Naive thymus-derived CD8-positive, alpha-beta T cell (primary cell): ENCODE data around the gene MORC4. TPM values are rescaled to one million over a fixed set of nuclear protein-coding genes. Genes with fewer than 3 reads are reported as not detected.

Experiments
- ATAC-seq, 2 donors: fragments of 150-1000 bp; cut with Tn5 transposase in 1 of 2; sonication (Bioruptor Pico), chemical (Tn5 transposase) in 1 of 2; 1 replicate in 1 of 2; 2 replicates in 1 of 2; pipeline ENCODE4 v1.10.0; 2021; ENCODE audit warnings: mild to moderate bottlenecking in 2 of 2, moderate library complexity in 2 of 2
- POLR2A ChIA-PET: fragments of 350-600 bp; sonication (Branson Sonifier 250); formaldehyde crosslinking; loops from one replicate; lab custom pipeline; 2021; ENCODE audit warnings: antibody characterized with exemption; lab: Charles Lee
- DNase-seq, 10 donors: peaks; one replicate each; pipeline versions ENCODE4 v3.0.0 to v3.0.0-alpha.2; 2020 to 2022
- H3K27ac Mint-ChIP-seq, 10 donors: one replicate each; pipeline ENCODE4 v1.8.0; 2020 to 2022; ENCODE audit warnings: mild to moderate bottlenecking in 10 of 10, mixed read lengths in 10 of 10, moderate library complexity in 4 of 10, inconsistent platforms in 1 of 10
- H3K27me3 Mint-ChIP-seq, 5 donors: one replicate each; pipeline ENCODE4 v1.8.0; 2021 to 2022; ENCODE audit warnings: mixed read lengths in 5 of 5
- H3K36me3 Mint-ChIP-seq, 3 donors: one replicate each; pipeline ENCODE4 v1.8.0; 2020 to 2022; ENCODE audit warnings: mixed read lengths in 3 of 3, mild to moderate bottlenecking in 2 of 3, inconsistent platforms in 1 of 3
- H3K4me1 Mint-ChIP-seq, 4 donors: one replicate each; pipeline ENCODE4 v1.8.0; 2021 to 2022; ENCODE audit warnings: mixed read lengths in 4 of 4
- H3K4me3 Mint-ChIP-seq, 10 donors: one replicate each; pipeline ENCODE4 v1.8.0; 2020 to 2022; ENCODE audit warnings: mild to moderate bottlenecking in 10 of 10, mixed read lengths in 10 of 10, moderate library complexity in 6 of 10, inconsistent platforms in 1 of 10
- H3K9me3 Mint-ChIP-seq, 9 donors: one replicate each; pipeline ENCODE4 v1.8.0; 2020 to 2022; ENCODE audit warnings: mixed read lengths in 9 of 9, mild to moderate bottlenecking in 3 of 9, inconsistent platforms in 1 of 9, moderate library complexity in 1 of 9
- polyA plus RNA-seq, 3 donors: library from polyadenylated mRNA; unstranded; fragments of 300-500 nt; fragmentation: Illumina TruSeq; gene quantifications; one replicate each; pipeline ENCODE4 v1.2.3, GENCODE V29; 2021
- total RNA-seq, 8 experiments: library from RNA in 2 of 8; stranded (reverse) in 2 of 8; gene quantifications; one replicate each; pipeline ENCODE4 v1.2.3 and lab custom pipeline; 2021 to 2026

Gene MORC4
- total and polyA plus RNA-seq, 5 experiments from 2014 or later: 2.6 to 10.6 (median 4.2) TPM

DNA sequence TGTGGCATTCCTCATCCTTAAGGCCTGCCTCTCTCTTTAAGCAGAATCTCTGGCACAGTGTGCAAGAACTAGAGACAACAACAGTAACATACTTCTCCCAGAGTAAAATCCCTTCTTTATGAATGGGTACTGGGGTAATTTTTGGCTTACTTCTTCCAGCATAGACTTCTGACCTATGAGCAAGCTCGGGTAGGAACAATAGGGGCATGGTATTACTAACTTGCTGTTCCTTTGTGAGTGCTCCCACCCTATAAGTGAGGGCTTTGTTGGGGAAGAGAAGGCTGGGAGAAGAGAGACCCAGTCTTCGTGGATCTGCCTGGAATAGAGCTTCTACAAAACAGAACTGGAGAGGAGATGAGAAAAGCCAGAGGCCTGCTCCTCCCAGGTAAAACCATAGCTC, 49.6 kb downstream of the MORC4 start:
- no peak overlapping the region for H3K4me3 Mint-ChIP-seq
- no peaks in the 10 kb centered on the region for H3K4me1 Mint-ChIP-seq
- H3K27me3 Mint-ChIP-seq: no peaks in the 10 kb centered on the region
- ATAC-seq (no peak), DNase-seq (no peak)
- no peak overlapping the region for H3K27ac Mint-ChIP-seq
- H3K36me3 Mint-ChIP-seq: peaks cover 0 to 24% (median 0%) of the 10 kb centered on the region in 3 donors
- no peaks in the 10 kb centered on the region for H3K9me3 Mint-ChIP-seq
- POLR2A ChIA-PET: no interaction called here

- DNase-seq: no peak
Observed at GRCh38 chrX:106949366-106949765, 50.6 kb downstream of the MORC4 start.

GRCh38 chrX:106948641-106949040, 51.4 kb downstream of the MORC4 start:
- DNase-seq (no peak), ATAC-seq (no peak)
- no peaks in the 10 kb centered on the region for H3K4me1 Mint-ChIP-seq
- POLR2A ChIA-PET: no interaction called here
- H3K36me3 Mint-ChIP-seq: peaks cover 0 to 13% (median 0%) of the 10 kb centered on the region in 3 donors
- no peak overlapping the region for H3K4me3 Mint-ChIP-seq
- no peak overlapping the region for H3K27ac Mint-ChIP-seq
- H3K27me3 Mint-ChIP-seq: no peaks in the 10 kb centered on the region
- H3K9me3 Mint-ChIP-seq: no peaks in the 10 kb centered on the region

More at GRCh38 chrX:106949366-106949765, 50.6 kb downstream of the MORC4 start:
- Mint-ChIP-seq H3K4me3 (no peak overlapping the region), H3K4me1 (no peaks in the 10 kb centered on the region), H3K27ac (no peak overlapping the region), H3K27me3 (no peaks in the 10 kb centered on the region), H3K36me3 (peaks cover 0 to 15% (median 0%) of the 10 kb centered on the region in 3 donors), H3K9me3 (no peaks in the 10 kb centered on the region)
- ATAC-seq: no peak
- POLR2A ChIA-PET: no interaction called here

DNA sequence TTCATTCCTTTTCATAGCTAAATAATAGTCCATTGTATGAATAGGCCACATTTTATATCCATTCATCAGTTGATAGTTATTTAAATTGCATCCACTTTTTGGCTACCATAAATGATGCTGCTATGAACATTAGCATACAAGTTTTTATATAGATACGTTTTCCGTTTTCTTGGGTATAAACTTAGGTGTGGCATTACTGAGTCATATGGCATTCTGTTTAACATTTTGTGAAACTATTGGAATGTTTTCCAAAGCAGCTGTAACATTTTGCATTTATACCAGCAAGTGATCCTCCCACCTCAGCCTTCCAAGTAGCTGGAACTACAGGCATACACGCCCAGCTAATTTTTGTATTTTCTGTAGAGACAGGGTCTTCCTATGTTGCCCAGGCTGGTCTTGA, 53.5 kb downstream of the MORC4 start:
- H3K9me3 Mint-ChIP-seq: no peaks in the 10 kb centered on the region
- no peak overlapping the region for H3K27ac Mint-ChIP-seq
- ATAC-seq: no peak
- H3K27me3 Mint-ChIP-seq: no peaks in the 10 kb centered on the region
- H3K4me3 Mint-ChIP-seq: no peak overlapping the region
- H3K36me3 Mint-ChIP-seq: peaks cover 5 to 20% (median 13%) of the 10 kb centered on the region in 3 donors
- POLR2A ChIA-PET: no interaction called here
- H3K4me1 Mint-ChIP-seq: no peaks in the 10 kb centered on the region
- DNase-seq: no peak

GRCh38 chrX:106940068-106940467, 59.9 kb downstream of the MORC4 start:
- H3K4me3 Mint-ChIP-seq: no peak overlapping the region

DNA sequence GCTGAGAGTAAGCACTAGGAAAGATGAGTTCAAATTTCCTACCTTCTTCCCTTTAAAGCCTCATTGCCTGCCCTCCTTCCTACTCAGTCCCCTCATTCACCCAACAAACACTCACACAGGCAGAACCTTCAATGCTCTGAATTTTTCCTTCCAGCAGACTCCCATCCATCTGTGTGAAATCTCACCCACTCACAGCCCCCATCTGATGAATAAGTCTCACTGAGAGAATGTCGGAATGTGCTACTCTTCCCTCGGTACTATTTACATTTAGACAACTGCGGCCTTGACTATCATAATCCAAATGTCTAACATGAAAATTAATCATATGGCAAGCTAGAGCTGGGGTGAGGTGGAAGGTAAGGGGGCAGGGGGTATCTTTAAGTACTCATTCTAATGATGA, 60.4 kb downstream of the MORC4 start:
- H3K27ac Mint-ChIP-seq: no peak overlapping the region
- no peaks in the 10 kb centered on the region for H3K9me3 Mint-ChIP-seq
- H3K36me3 Mint-ChIP-seq: peaks cover 5 to 21% (median 15%) of the 10 kb centered on the region in 3 donors
- no peaks in the 10 kb centered on the region for H3K27me3 Mint-ChIP-seq
- ATAC-seq (no peak), DNase-seq (no peak)
- H3K4me3 Mint-ChIP-seq: no peak overlapping the region
- POLR2A ChIA-PET: interaction anchor here (0.8 kb wide), 1 partner anchor 718 kb away, joined by 3 read pairs; no protein-coding TSS in a partner anchor
- no peaks in the 10 kb centered on the region for H3K4me1 Mint-ChIP-seq

More at GRCh38 chrX:106940068-106940467, 59.9 kb downstream of the MORC4 start:
- H3K27me3 Mint-ChIP-seq: no peaks in the 10 kb centered on the region
- H3K9me3 Mint-ChIP-seq: no peaks in the 10 kb centered on the region
- no peaks in the 10 kb centered on the region for H3K4me1 Mint-ChIP-seq
- DNase-seq (no peak), ATAC-seq (no peak)
- peaks cover 5 to 21% (median 15%) of the 10 kb centered on the region in 3 donors for H3K36me3 Mint-ChIP-seq
- POLR2A ChIA-PET: interaction anchor here (0.8 kb wide), 1 partner anchor 717 kb away, joined by 3 read pairs; no protein-coding TSS in a partner anchor
- H3K27ac Mint-ChIP-seq: no peak overlapping the region

- Mint-ChIP-seq H3K27me3 (no peaks in the 10 kb centered on the region), H3K4me3 (no peak overlapping the region), H3K36me3 (peaks cover 0 to 6% (median 2%) of the 10 kb centered on the region in 3 donors), H3K4me1 (peaks cover 0 to 7% (median 0%) of the 10 kb centered on the region in 4 donors), H3K27ac (no peak overlapping the region), H3K9me3 (no peaks in the 10 kb centered on the region)
- no peak for DNase-seq
- no peak for ATAC-seq
- POLR2A ChIA-PET: no interaction called here
Observed at GRCh38 chrX:106936246-106936645, 63.8 kb downstream of the MORC4 start.

GRCh38 chrX:106935175-106935574, 64.8 kb downstream of the MORC4 start:
- DNase-seq (no peak), ATAC-seq (no peak)
- H3K27ac Mint-ChIP-seq: no peak overlapping the region
- POLR2A ChIA-PET: no interaction called here
- H3K4me1 Mint-ChIP-seq: peaks cover 0 to 7% (median 0%) of the 10 kb centered on the region in 4 donors
- no peaks in the 10 kb centered on the region for H3K9me3 Mint-ChIP-seq
- H3K27me3 Mint-ChIP-seq: no peaks in the 10 kb centered on the region
- no peak overlapping the region for H3K4me3 Mint-ChIP-seq
- peaks cover 0 to 2% (median 0%) of the 10 kb centered on the region in 3 donors for H3K36me3 Mint-ChIP-seq

DNA sequence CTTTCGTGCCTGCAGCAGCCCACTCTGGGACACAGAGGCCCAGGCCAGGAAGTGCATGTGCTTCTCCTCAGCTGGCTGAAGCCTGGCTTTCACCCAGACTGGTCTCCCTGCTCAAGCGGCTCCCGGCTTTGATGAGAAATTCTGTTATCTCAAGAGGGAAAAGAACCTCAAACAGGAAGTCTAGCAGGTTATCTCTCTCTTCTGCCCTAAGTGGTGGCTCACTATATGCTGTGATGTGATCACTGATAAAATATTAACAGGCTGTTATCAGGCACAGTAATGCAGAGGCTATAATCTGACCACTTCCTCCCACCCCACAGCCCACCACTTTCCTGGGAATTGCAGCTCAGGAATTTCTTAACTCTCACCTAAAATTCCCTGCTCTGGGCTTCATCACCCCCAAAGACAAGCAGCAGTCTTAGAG, 66.5 kb downstream of the MORC4 start:
- POLR2A ChIA-PET: no interaction called here
- Mint-ChIP-seq H3K4me1 (peaks cover 0 to 7% (median 0%) of the 10 kb centered on the region in 4 donors), H3K4me3 (no peak overlapping the region), H3K27me3 (no peaks in the 10 kb centered on the region), H3K9me3 (no peaks in the 10 kb centered on the region), H3K27ac (peak overlapping the region in 3 of 10 donors; percentile 13 to 67 (median 29)), H3K36me3 (peaks cover 0 to 2% (median 0%) of the 10 kb centered on the region in 3 donors)
- DNase-seq: no peak
- no peak for ATAC-seq

GRCh38 chrX:106932960-106933537, 67.0 kb downstream of the MORC4 start:
- no peak for DNase-seq
- Mint-ChIP-seq H3K27ac (peak overlapping the region in 4 of 10 donors; percentile 18 to 67 (median 36)), H3K4me1 (peaks cover 0 to 7% (median 0%) of the 10 kb centered on the region in 4 donors), H3K27me3 (no peaks in the 10 kb centered on the region), H3K9me3 (no peaks in the 10 kb centered on the region), H3K4me3 (no peak overlapping the region), H3K36me3 (peaks cover 0 to 2% (median 0%) of the 10 kb centered on the region in 3 donors)
- POLR2A ChIA-PET: no interaction called here
- no peak for ATAC-seq

DNA sequence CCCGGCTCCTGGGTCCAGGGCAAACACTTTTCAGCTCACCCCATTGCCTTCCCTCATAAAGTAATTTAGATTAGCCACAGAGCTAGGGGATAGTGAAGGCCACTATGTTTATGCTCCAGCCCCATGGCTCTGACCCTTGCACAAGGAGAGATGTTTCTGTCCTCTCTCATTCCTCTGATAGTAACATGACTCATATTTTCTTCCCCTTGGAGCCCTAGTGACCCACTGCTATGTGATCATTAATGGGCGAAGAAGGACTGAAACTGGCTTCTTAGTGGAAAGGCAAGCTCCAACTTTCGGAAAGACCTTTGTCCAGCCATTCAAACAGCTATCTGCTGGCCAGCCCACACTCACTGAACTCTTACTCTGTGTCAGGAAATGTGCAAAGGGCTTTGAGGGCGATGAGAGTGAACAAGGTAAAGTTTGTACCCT, 67.5 kb downstream of the MORC4 start:
- peak overlapping the region in 2 of 10 donors; percentile 28 to 44 for H3K27ac Mint-ChIP-seq
- peaks cover 0 to 7% (median 0%) of the 10 kb centered on the region in 4 donors for H3K4me1 Mint-ChIP-seq
- no peak for ATAC-seq
- no peak for DNase-seq
- H3K9me3 Mint-ChIP-seq: no peaks in the 10 kb centered on the region
- peaks cover 0 to 2% (median 0%) of the 10 kb centered on the region in 3 donors for H3K36me3 Mint-ChIP-seq
- POLR2A ChIA-PET: no interaction called here
- H3K27me3 Mint-ChIP-seq: no peaks in the 10 kb centered on the region
- H3K4me3 Mint-ChIP-seq: no peak overlapping the region

- DNase-seq (no peak), ATAC-seq (no peak)
- H3K4me1 Mint-ChIP-seq: peaks cover 0 to 7% (median 0%) of the 10 kb centered on the region in 4 donors
- H3K36me3 Mint-ChIP-seq: peaks cover 0 to 2% (median 0%) of the 10 kb centered on the region in 3 donors
- POLR2A ChIA-PET: no interaction called here
- H3K4me3 Mint-ChIP-seq: no peak overlapping the region
- no peaks in the 10 kb centered on the region for H3K9me3 Mint-ChIP-seq
- H3K27ac Mint-ChIP-seq: no peak overlapping the region
- H3K27me3 Mint-ChIP-seq: no peaks in the 10 kb centered on the region
Observed at GRCh38 chrX:106931831-106932491, 68.1 kb downstream of the MORC4 start.

DNA sequence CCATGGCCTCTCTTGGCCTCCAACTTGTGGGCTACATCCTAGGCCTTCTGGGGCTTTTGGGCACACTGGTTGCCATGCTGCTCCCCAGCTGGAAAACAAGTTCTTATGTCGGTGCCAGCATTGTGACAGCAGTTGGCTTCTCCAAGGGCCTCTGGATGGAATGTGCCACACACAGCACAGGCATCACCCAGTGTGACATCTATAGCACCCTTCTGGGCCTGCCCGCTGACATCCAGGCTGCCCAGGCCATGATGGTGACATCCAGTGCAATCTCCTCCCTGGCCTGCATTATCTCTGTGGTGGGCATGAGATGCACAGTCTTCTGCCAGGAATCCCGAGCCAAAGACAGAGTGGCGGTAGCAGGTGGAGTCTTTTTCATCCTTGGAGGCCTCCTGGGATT, 71.8 kb downstream of the MORC4 start:
- H3K4me1 Mint-ChIP-seq: peaks cover 0 to 1% (median 0%) of the 10 kb centered on the region in 4 donors
- H3K9me3 Mint-ChIP-seq: no peaks in the 10 kb centered on the region
- H3K36me3 Mint-ChIP-seq: no peaks in the 10 kb centered on the region
- ATAC-seq (no peak), DNase-seq (no peak)
- POLR2A ChIA-PET: no interaction called here
- no peaks in the 10 kb centered on the region for H3K27me3 Mint-ChIP-seq
- no peak overlapping the region for H3K4me3 Mint-ChIP-seq
- no peak overlapping the region for H3K27ac Mint-ChIP-seq
